ENCODE data around the gene AP5M1.

The AP5M1 gene

DNA sequence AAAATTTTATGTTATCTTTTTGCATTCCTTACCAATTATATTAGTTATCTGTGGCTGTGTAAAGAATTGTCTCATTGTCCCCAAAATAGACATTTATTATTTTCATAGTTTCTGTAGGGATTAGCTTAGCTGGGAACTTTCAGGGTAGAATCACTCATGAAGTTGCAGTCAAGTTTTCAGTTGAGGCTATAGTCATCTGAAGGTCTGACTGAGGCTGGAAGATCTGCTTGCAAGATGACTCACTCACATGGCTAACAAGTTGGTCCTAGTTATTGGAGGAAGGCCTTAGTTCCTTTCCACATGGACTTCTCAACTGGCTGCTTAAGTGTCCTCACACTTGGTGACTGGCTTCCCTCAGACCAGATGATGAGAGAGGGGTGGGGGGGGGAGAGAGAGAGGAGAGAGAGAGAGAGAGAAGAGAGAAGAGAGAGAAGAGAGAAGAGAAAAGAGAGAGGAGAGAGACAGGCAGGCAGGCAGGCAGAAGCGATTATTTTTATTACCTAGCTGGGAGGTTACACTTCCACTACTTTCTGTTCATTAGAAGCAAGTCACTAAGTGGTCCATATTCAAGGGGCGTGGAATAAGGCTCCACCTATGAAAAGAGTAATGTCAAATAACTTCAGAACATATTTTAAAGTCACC, 6.4 kb downstream of the AP5M1 start:
- TF ChIP-seq GATA2 (IDR thresholded peaks at IDR 0.05; ENCODE audit: low read depth, low read length), result no peak
- no peak for TF ChIP-seq GATA3 (IDR thresholded peaks at IDR 0.05; ENCODE audit: low read depth, low read length)

DNA sequence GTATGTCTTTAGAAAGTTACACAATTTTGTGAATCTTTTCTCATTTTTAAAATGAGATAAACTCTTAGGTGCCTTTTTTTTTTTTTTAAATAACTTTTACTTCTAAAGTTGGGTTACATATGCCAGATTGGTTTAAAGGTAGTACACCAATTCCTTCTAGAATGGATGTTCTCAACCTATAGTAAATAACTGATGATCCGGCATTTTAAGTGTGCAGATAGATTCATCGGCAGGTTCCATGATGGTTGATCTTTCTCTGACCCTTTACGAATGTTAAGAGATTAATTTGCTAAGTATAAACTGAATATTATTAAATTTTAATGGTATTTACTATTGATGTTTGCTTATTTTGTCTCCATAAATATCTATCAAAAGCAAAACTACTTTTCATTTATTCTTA, 8.3 kb downstream of the AP5M1 start:
- TF ChIP-seq GATA2 (IDR thresholded peaks at IDR 0.05; ENCODE audit: low read depth, low read length) (no peak), GATA3 (IDR thresholded peaks at IDR 0.05; ENCODE audit: low read depth, low read length) (no peak)

DNA sequence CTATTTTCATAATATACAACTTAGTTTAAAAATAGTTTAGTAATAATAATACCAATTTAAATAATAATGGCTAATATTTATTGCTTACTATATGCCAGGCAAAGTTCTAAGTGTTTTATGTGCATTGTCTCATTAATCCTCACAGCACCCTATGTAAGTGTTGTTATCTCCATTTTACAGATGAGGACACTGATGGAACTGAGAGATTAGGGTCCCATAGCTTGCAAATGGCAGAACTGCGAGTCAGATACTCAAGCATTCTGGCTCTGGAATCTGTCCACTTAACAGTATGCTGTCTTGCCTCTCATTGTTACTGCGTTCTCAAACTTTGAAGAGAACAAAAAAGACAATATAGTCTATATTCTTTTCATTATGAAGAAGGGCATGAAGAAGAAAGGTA, 19.0 kb downstream of the AP5M1 start:
- TF ChIP-seq GATA2 (IDR thresholded peaks at IDR 0.05; ENCODE audit: low read depth, low read length) (no peak), GATA3 (IDR thresholded peaks at IDR 0.05; ENCODE audit: low read depth, low read length) (no peak)

DNA sequence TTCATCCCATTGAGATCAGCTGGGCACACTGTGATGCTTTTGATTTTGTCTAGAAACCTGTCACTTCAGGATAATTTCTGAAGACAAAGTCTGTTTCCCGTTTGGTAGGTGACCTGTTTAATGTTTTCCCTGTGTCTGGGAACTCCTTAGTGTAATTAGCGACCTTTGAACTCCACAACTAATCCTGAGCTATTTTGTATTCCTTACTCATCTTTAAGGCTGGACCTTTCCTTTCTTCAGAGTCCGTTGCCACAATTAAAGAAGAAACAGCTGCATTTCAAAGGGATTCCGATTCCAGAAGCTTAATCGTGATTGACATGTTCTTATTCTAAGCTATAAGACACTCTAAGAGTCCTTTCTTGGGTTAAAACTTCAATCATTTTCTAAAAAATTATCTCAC, 22.0 kb downstream of the AP5M1 start:
- no peak for TF ChIP-seq GATA3 (IDR thresholded peaks at IDR 0.05; ENCODE audit: low read depth, low read length)
- no peak for TF ChIP-seq GATA2 (IDR thresholded peaks at IDR 0.05; ENCODE audit: low read depth, low read length)

DNA sequence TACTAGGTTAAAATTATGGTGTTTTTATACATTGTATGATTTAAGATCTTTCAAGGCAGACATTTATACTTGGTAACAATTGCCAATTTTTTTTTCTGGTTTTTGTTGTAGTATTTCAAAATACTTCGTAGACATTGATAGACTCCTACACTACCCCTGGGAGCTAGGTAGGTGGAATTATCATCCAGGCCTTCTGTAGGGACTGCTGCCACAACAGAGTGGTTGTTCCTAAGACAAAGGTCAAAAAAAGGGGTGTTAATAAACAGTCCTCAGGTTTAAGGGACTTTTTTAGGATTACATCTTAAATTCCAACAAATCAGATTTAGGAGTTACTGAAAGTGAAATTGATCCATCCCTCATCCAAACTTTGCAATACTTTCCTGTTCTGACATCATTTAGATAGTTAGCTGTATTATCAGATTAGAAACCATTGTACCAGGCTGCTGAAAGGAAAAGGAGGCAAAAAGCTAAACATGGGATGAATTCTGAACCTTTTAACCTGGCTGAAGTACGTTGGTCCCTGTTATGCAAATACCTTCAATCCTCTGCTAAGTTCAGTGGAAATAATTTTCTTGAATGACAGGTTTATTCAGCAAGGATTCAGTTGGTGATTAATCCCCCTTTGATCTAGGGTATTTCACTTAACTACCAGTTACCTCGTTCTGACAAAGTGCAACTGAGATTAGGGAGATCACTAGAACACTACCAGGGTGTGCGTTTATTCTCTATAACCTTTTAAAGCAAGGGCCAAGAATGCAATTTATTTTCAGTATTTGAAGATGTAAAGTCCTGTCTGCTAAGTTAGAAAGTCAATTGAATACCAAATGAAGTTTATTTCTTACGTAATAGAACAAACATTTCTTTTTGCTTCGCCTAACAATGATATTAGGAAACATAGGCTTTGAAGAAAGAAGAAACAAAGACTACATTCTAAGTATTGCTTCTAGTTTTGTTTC, 23.2 kb downstream of the AP5M1 start:
- TF ChIP-seq GATA3 (IDR thresholded peaks at IDR 0.05; ENCODE audit: low read depth, low read length) (no peak), GATA2 (IDR thresholded peaks at IDR 0.05; ENCODE audit: low read depth, low read length) (no peak)

DNA sequence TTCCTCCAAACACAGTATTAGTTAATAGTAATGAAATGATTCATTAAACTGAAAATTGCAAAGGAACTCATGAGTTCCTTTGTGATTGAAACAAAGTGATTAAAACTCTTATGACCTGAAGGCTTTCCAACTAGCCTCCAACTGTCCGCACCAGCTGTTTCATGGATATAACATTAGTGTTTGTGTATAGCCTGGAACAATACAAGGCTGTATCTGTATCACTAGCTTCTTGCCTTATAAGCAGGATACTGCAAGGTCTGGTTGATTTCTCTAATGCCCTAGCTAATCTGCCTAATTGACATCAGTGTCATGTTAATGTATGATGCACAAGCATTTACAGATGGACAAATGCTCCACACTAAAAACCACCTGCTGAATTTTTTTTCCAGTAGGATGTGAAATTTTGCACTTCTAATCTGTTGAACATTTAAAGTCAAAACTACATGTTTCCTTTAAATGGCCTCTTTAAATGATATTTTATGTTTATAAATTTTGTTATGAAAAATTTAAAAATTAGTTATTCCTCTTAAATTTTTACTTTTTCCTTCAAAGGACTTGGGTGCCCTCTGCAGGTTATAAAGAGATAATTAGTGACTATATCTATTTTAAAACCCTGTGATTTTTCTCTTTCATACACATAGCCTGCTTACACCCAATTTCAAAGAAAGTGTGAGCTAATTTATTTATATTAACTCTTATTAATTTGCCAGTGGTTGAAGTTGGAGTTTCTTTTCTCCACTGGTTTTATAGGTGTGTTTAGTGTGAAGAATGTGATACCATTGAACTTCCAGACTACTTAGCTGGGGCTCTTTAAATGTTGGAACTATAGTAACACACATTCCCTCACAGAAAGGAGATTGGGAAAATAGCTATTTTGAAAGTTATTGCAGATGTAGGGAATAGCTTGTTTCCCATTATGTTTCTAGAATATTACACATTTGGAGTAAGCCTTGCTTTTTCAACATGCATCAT, 25.4 kb downstream of the AP5M1 start:
- TF ChIP-seq GATA2 (IDR thresholded peaks at IDR 0.05; ENCODE audit: low read depth, low read length) (no peak), GATA3 (IDR thresholded peaks at IDR 0.05; ENCODE audit: low read depth, low read length) (no peak)

DNA sequence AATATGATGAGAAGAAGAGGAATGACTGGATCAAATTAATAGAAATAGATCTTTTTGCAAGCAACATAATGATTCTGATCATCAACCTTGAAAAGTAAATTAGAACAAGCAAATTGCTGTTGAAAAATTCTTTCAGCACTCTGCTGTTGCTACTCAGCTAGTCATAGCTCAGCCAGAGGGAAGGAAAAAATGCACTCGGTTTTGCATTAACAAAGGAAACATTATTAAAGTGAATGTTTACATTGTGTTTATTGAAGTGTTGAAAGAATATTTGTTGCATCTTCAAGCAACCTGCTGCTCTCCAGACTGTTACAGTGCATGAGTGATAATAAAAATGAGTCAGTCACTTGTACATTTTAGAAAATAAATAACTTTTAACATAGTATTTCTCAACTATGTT, 26.5 kb downstream of the AP5M1 start:
- no peak for TF ChIP-seq GATA3 (IDR thresholded peaks at IDR 0.05; ENCODE audit: low read depth, low read length)
- no peak for TF ChIP-seq GATA2 (IDR thresholded peaks at IDR 0.05; ENCODE audit: low read depth, low read length)

DNA sequence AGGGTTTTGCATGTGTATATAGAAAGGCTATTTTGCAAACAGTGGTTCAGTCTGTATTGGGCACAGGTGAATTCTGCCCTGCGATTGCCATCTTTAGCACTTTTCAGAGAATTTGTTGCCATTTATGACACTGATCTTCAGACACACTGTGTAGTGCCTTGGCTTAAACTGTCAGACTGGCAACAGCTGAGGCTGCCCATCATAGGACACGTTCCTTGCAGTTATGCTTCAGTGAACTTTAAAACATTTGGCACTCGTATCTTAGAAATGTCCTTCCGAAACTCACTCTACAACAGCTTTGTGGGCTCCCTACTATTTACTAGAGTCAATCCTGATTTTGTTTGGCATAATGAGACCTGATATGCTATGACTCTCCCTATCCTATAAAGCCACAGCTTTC, 29.1 kb downstream of the AP5M1 start:
- TF ChIP-seq GATA3 (IDR thresholded peaks at IDR 0.05; ENCODE audit: low read depth, low read length) (no peak), GATA2 (IDR thresholded peaks at IDR 0.05; ENCODE audit: low read depth, low read length) (no peak)

DNA sequence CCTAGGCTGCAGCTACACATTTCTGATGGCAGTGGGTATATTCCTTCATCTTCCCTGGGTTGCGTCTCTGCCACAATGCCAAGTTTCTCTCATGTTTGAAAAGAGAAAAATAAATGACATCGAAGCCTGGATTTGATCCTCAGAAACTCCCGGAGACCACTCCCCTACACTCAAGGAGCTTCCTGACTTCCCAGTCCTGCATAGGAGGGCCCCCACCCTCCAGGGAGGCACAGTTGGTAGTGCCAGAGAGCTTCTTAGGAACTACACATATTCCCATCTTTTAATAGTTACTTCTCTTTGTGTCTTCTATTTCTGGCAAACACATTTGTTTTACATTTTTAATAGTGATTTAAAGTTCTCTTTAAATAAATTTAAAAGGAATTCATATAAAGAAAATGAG, 30.7 kb downstream of the AP5M1 start:
- TF ChIP-seq GATA2 (IDR thresholded peaks at IDR 0.05; ENCODE audit: low read depth, low read length), result no peak
- no peak for TF ChIP-seq GATA3 (IDR thresholded peaks at IDR 0.05; ENCODE audit: low read depth, low read length)

DNA sequence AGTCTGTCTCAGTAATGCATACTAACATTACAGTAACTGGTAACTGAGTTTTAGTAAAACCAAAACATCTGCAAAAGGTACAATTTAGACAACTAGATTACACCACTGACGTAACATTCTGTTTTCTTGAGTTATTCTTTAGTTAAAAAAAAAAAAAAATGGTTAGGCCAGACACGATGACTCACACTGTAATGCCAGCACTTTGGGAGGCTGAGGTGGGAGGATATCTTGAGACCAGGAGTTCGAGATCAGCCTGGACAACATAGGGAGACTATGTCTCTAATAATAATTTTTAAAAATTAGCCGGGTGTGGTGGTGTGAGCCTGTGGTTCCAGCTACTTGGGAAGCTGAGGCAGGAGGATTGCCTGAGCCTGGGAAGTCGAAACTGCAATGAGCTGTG, 34.1 kb downstream of the AP5M1 start:
- TF ChIP-seq GATA3 (IDR thresholded peaks at IDR 0.05; ENCODE audit: low read depth, low read length), result no peak
- no peak for TF ChIP-seq GATA2 (IDR thresholded peaks at IDR 0.05; ENCODE audit: low read depth, low read length)

DNA sequence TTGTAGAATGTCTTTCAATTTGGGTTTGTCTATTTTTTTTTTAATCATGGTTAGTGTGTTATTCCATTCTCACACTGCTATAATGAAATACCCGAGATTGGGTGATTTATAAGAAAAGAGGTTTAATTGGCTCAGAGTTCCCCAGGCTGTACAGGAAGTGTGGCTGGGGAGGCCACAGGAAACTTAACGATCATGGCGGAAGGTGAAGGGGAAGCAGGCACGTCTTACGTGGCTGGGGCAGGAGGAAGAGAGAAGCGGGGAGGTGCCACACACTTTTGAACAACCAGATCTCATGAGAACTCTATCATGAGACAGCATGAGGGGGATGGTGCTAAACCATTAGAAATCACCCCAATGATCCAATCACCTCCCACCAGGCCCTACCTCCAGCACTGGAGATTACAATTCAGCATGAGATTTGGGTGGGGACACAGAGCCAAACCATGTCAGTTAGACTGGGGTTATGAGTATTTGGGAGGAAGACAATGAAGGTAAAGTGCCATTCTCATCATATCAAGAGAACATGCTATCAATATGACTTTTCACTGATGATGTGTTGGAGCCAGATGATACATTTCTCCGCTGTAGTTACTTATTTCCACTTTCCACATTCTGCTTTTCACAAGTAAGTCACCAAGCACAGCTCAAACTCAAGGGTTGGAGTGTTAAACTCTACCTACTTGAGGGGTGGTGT, 45.8 kb downstream of the AP5M1 start:
- TF ChIP-seq GATA2 (IDR thresholded peaks at IDR 0.05; ENCODE audit: low read depth, low read length) (no peak), GATA3 (IDR thresholded peaks at IDR 0.05; ENCODE audit: low read depth, low read length) (no peak)

DNA sequence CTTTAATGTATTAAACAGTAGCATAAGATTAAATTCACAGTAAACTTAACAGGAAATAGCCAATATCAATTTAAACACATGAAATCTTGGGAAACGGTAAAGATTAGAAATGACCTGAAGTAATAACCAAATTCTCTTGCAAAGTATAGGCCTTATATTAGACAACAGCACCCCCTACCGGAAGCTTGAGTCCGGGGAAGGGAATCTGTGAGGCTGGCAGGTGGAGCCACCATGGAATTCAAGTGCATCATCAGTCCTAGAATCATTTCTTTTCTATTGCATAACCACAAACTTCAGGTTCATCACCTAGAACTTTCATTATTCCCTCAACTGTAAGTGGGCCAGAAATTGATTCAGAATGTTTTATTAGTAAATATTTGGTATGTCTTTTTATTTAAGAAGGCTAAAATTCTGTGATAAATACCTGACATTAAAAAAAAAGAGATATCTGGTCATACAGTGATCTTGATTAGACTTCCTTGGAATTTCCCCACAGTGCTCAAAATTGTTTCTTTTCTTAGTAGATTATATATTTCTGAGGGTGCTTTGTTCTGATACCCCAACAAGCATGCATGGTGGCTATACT, 48.6 kb downstream of the AP5M1 start:
- TF ChIP-seq GATA3 (IDR thresholded peaks at IDR 0.05; ENCODE audit: low read depth, low read length) (no peak), GATA2 (IDR thresholded peaks at IDR 0.05; ENCODE audit: low read depth, low read length) (no peak)

DNA sequence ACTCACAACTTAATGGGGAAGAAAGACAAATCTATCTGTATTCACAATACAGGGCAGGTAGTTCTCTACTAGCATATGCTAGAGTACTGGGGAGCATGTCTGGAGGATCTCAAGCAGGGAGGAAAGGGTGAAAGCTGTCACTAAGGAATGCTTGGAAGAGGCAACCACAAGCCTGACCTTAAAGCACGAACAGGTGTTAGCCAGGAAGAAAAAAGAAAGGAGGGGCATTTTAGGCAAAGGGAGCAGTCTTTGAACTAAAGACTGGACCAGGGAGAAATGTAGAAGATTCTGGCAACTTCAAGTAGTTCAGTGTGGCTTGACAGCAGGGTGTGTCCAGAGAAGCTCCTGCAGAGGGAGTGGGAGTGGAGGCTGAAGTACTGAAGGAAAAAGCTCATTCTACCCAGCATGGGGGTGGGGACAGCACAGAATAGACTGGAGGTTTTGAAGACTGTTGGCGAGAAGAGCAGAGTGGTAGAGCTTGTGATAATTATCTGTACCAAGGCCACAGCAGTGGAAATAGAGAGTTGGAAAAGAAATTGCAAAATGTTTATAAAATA, 50.9 kb downstream of the AP5M1 start:
- TF ChIP-seq GATA3 (IDR thresholded peaks at IDR 0.05; ENCODE audit: low read depth, low read length) (no peak), GATA2 (IDR thresholded peaks at IDR 0.05; ENCODE audit: low read depth, low read length) (no peak)
